ENCODE data around the gene KSR1.
"Not testable (repeated sequence)": the region's sequence is repeated elsewhere in the genome, so short reads cannot be mapped to it uniquely, and the experiment has no call there.

Gene KSR1

GRCh38 chr17:27621942-27622559 is 165.8 kb downstream of the KSR1 start:
- DNase-seq, result no peak

GRCh38 chr17:27622986-27623385 is 166.7 kb downstream of the KSR1 start:
- DNase-seq, result no peak

GRCh38 chr17:27623614-27624013 is 167.4 kb downstream of the KSR1 start:
- DNase-seq, result no peak

GRCh38 chr17:27624539-27624938 is 168.3 kb downstream of the KSR1 start:
- no peak for DNase-seq

- no peak for DNase-seq
Observed at GRCh38 chr17:27625856-27626255, 169.6 kb downstream of the KSR1 start.

- DNase-seq, result no peak
Observed at GRCh38 chr17:27627514-27627913, 171.3 kb downstream of the KSR1 start.

GRCh38 chr17:27628376-27628775 is 172.1 kb downstream of the KSR1 start:
- no peak for DNase-seq

GRCh38 chr17:27629260-27629659 is 173.0 kb downstream of the KSR1 start:
- DNase-seq, result not testable (repeated sequence)

- DNase-seq, result peak; percentile 64
Observed at GRCh38 chr17:27630607-27631410, 174.6 kb downstream of the KSR1 start, which contains the start of gene LGALS9. Gene LGALS9, plus strand, starts transcription at chr17:27631188. Its CDS starts 78 bp downstream, at chr17:27631266.

GRCh38 chr17:27631411-27631760 is 175.1 kb downstream of the KSR1 start:
- DNase-seq, result no peak

- DNase-seq, result no peak
Observed at GRCh38 chr17:27631897-27632725, 175.9 kb downstream of the KSR1 start.

- not testable (repeated sequence) for DNase-seq
Observed at GRCh38 chr17:27632766-27633165, 176.5 kb downstream of the KSR1 start.

- DNase-seq, result no peak
Observed at GRCh38 chr17:27633312-27634025, 177.2 kb downstream of the KSR1 start.

- no peak for DNase-seq
Observed at GRCh38 chr17:27634026-27634335, 177.7 kb downstream of the KSR1 start.

- DNase-seq, result no peak
Observed at GRCh38 chr17:27634776-27635175, 178.5 kb downstream of the KSR1 start.

- DNase-seq, result peak; percentile 20
Observed at GRCh38 chr17:27635275-27635823, 179.1 kb downstream of the KSR1 start.

- not testable (repeated sequence) for DNase-seq
Observed at GRCh38 chr17:27636005-27636520, 179.8 kb downstream of the KSR1 start.

GRCh38 chr17:27637818-27638217 is 181.6 kb downstream of the KSR1 start:
- not testable (repeated sequence) for DNase-seq

- DNase-seq, result not testable (repeated sequence)
Observed at GRCh38 chr17:27638415-27638914, 182.2 kb downstream of the KSR1 start.

- no peak for DNase-seq
Observed at GRCh38 chr17:27640790-27641189, 184.5 kb downstream of the KSR1 start.

- DNase-seq, result no peak
Observed at GRCh38 chr17:27644586-27644985, 188.3 kb downstream of the KSR1 start.

GRCh38 chr17:27645621-27646020 is 189.4 kb downstream of the KSR1 start:
- not testable (repeated sequence) for DNase-seq

Measured in CD4-positive, alpha-beta T cell treated with Interleukin-17A for 1 hour (primary cell).